Measurements from ENCODE around the gene AQP5.

Gene AQP5

DNA sequence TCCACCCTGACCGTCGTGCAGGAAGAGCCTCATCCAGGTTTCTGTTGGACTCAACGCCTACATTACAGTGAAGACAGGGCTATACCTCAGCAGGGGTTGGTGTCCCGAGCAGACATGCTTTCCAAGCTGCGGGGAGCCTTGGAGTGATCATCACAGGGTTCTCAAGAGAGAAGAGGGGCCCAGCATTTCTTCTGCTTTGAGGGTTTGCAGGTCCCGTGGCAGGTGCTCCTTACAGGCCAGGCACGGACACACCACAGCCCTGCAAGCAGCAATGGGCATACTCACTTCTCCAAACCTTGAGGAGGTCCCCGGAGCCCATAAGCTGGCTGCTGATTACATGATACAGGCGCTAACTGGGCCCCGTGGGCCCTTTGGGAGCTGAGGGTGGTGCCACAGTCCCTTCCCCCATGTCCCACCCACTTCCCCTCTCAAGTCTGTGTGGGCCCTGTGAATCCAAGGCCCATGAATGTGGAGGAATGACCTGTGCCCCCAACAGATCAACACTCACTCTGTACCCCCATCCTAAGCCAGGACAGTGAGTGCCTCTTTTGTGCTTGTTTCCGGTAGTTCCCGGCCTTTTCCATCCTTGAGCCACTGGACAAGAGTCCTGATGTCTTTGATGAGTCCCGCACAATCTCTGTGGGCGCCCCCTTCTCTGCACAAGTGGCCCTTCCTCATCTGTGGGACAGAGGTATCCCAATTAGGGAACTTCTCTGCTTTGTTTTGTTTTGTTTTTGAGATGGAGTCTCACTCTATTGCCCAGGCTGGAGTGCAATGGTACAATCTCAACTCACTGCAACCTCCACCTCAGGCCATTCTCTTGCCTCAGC, 10.0 kb upstream of the AQP5 start:
- no peak for FAIRE-seq

DNA sequence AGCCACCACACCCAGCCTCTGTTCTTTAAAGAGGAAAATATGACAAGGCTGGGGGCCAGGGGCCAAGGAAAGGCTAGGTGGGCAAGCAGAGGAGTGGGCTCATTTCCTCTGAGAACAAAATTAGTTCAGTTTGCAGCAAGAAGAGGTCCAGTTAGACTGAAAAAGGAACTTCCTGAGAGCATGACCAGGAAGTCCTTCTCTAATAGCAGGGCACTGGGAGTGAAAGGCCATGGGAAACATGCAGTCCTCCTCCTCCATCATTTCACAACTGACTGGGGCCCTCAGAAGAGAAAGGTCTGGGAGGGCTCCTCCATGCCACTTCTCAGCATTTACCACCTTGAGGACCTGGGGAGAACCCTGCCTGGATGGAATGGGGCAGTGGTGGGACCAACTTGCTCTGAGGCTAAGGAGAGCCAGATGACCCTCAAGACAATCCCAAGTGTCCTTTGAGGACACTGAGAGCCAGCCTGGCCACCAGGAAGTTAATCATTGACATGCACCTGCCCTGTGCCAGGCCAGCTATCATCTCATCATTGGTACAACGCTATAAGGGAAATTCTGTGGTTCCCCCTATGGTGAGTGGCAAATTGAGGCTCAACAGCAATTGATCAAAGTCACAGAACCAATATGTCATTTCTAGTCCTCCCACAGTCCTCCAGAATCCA, 9.1 kb upstream of the AQP5 start:
- FAIRE-seq: no peak

- no peak for FAIRE-seq
Measured at GRCh38 chr12:49953151-49953550, 8.5 kb upstream of the AQP5 start.

GRCh38 chr12:49953961-49954846, 7.5 kb upstream of the AQP5 start:
- FAIRE-seq: no peak

DNA sequence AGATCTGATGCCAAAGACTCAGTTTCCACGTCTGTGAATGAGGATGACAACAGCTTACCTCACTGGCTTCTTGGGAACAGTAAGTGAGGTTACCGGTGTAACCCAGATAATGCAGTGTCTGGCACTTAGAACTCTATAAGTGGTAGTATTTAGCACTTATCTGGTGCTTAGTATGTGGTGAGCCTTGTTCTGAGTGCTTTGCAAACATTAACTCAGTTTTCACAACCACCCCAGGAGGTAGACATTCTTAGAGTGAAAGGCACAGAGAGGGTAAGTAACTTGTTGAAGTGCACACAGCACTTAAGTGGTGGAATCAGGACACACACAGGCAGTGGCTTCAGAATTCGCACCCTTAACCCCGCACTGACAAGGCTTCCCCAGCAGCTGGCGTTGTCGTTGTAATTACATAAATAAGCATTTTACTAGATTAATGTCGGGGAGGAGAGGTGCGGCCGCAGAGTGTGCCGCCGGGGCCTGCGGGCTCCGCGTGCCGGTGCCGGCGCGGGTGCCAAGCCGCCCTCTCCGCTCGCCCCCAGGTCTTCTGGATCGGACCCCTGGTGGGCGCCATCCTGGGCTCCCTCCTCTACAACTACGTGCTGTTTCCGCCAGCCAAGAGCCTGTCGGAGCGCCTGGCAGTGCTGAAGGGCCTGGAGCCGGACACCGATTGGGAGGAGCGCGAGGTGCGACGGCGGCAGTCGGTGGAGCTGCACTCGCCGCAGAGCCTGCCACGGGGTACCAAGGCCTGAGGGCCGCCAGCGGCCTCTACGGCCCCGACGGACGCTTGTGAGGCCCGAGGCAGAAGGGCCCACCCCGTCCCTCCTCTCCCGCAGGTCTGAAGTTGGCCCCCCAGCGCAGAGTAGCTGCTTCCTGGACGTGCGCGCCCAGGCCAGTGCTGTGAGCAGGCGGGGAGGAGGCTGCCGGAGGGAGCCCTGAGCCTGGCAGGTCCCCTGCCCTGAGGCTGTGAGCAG, 6.5 kb upstream of the AQP5 start:
- no peak for FAIRE-seq

GRCh38 chr12:49955899-49956662, 5.6 kb upstream of the AQP5 start:
- FAIRE-seq: no peak

DNA sequence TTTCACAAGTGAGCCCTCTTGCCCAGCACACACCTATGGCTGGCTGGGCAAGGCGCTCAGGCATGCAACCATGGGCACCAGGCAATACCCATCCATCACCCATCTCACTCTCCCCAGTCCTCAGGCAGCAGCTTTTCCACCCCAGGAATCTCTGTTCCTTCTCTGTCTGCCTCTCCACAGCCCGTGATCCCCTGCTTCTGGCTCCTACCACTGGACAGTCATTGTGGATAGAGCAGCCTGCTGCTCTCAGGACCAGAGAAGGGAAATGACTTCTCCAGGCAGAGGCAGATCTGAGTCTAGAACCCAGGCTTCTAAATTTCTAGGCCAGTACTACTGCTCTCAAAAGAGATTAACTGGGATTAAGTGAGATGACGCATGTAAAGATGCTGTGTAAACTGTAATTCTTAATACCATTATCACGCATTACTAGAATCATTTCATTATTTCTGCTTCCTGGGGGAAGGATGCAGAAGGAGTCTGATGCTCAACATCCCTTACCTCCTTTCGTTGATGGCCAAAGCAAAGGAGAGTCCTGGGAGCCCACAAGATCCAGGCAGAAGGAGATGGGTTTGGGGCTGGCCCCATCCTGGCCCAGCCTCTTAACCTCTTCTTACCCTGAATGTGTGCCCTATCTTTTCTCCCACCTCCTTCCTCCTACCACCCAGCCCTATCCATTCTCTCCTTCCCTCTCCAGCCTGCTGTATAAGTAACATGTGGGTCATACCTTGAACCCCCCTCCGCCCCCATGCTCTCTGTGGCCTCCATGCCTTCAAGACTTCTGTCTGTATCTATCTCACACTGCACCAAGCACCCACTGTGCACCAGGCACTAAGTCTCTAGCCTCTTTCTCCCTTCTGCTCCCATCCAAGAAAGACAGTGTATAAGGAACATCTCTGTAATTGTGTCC, 4.8 kb upstream of the AQP5 start:
- FAIRE-seq: no peak

DNA sequence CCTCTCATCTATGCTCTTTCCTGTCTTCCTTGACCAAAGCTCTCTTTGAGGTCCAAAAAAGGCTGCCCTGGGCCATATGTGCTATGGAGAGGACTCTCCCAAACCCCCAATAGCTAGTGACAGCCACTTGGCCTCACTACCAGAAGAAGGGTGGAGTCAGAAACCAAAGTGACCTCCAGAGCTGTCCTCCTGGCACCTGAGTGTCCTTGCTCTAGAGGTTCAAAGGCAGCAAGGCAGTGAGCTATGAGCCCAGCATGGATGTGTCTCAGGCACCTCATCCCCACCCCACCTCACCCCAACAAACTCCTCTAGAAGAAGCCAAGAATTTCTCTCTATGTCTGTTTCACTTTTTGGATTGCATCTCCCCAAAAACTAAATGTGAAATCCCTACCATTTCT, 4.1 kb upstream of the AQP5 start:
- no peak for FAIRE-seq

- no peak for FAIRE-seq
Measured at GRCh38 chr12:49959685-49960473, 1.8 kb upstream of the AQP5 start.

GRCh38 chr12:49960474-49961110, 1.1 kb upstream of the AQP5 start:
- FAIRE-seq: no peak

DNA sequence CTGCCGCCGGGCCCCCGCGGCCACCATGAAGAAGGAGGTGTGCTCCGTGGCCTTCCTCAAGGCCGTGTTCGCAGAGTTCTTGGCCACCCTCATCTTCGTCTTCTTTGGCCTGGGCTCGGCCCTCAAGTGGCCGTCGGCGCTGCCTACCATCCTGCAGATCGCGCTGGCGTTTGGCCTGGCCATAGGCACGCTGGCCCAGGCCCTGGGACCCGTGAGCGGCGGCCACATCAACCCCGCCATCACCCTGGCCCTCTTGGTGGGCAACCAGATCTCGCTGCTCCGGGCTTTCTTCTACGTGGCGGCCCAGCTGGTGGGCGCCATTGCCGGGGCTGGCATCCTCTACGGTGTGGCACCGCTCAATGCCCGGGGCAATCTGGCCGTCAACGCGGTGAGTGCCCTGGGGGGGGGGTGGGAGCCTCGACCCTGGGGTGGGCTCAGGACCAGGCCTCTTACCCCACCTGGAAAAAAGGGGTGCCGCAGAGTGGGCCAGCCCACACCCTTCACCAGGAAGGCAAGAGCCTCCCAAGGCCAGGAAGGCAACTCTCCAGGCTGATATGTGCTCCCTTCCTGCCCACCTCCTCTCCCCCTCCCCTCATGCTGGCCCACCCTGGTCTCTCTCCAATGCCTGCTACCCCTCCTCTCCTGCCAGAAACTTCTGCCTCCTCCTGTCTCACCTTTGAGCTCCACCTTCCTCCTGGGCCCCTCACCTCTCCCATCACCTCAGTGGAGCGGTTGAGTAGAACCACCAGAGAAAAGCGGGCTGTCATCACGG, 507 bp downstream of the AQP5 start:
- FAIRE-seq: no peak

DNA sequence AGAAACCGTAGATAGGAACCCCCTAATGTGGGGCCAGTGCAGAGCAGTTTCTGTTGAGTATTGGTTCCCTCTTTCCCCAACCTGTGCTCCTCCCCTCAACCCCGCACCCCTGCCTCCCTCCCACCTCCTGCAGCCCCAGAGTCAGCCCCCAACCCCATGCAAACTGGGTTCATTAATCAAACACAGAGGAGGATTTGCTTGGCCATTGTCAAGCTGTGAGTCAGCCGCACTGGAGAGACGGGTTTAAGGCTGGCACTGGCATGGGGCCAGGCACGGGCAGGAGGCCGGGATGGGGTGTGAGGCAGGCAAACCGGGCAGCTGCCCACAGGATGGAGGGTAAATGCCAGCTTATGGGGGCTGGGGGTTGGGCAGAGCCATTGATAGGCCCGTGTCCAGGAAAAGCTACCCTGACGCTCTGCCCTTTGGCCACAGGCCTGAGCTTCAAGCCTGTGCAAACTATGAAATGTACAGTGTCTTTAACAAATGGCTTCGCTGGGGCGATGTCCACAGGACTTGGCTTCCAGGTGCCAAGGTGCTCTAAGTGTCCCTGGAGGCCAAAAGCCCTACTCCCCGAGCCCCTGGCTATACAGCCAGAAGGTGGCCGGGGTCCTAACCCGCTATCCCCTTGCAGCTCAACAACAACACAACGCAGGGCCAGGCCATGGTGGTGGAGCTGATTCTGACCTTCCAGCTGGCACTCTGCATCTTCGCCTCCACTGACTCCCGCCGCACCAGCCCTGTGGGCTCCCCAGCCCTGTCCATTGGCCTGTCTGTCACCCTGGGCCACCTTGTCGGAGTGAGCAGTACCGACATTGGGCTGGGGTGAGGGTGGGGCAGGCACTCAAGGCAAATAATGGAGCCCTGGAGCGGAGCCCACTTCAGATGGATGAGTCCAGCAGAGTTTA, 1.4 kb downstream of the AQP5 start:
- FAIRE-seq: no peak

DNA sequence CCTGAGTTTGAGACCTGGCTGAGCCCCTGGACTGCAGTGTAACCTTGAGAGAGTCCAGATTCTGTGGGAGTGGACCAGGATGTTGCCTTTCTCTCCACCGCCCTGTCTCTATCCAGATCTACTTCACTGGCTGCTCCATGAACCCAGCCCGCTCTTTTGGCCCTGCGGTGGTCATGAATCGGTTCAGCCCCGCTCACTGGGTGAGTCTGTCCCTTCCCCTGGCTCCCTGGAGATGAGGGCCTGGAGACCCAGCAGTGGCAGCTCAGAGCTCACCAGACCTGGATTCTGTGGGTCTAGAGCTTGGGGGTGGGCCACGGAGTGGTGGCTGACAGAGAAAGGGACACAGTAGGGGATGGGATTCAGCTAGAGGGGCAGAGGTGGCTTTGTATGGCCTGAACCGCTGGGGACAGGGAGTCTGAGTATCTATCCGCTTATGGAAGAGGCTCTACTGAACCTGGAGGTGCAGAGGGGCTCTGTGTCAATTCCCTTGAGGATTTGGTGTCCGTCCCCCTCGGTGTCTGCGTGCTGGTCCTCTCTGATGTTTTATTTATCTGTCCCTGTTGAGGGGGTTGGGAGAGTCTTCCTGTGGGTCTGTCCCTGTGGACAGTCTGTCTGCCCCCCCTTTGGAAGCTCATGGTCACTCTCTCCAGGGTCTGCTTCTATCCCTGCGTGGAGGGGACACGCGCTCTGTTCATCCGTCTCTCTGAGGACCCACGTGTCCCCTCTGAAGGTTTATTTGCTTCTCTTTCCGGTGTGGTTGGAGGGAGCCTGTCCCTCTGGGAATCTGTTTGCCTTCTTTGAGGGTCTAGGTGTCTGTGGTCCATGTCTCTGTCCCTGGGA, 2.5 kb downstream of the AQP5 start:
- no peak for FAIRE-seq

DNA sequence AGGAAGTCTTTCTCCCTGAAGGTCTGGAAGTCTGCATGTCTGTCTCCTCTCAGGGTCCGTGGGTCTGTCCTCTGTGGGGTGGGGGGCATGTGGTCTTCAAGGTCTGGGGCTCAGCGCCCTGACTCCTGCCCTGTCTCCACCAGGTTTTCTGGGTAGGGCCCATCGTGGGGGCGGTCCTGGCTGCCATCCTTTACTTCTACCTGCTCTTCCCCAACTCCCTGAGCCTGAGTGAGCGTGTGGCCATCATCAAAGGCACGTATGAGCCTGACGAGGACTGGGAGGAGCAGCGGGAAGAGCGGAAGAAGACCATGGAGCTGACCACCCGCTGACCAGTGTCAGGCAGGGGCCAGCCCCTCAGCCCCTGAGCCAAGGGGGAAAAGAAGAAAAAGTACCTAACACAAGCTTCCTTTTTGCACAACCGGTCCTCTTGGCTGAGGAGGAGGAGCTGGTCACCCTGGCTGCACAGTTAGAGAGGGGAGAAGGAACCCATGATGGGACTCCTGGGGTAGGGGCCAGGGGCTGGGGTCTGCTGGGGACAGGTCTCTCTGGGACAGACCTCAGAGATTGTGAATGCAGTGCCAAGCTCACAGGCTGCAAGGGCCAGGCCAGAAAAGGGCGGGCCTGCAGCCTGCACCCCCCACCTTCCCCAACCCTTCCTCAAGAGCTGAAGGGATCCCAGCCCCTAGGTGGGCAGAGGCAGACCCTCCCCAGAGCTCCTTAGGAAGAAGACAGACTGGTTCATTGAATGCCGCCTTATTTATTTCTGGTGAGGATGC, 3.4 kb downstream of the AQP5 start:
- no peak for FAIRE-seq

GRCh38 chr12:49965836-49966235, 4.2 kb downstream of the AQP5 start:
- FAIRE-seq: no peak

Measured in G401.6 (cell line).